Neural cell (in vitro differentiated cells): ENCODE measurements around the gene PLCZ1. TPM values are rescaled to one million over a fixed set of nuclear protein-coding genes. Genes with fewer than 3 reads are reported as not detected.

Source experiments
- H2AFZ ChIP-seq: fragments of 200-600, 300-800 bp; sonication (generic), shearing (Covaris generic); 2 replicates; pipeline ENCODE4 v1.6.0; 2014; ENCODE audit warnings: low read depth, mild to moderate bottlenecking, antibody characterized with exemption, low read length, moderate library complexity
- H3F3A ChIP-seq: fragments of 200-600 bp; shearing (Covaris generic); 2 replicates; pipeline ENCODE4 v1.6.1; 2016; ENCODE audit warnings: mild to moderate bottlenecking, moderate library complexity, mixed read lengths, antibody characterized with exemption, low read length; ENCODE audit not compliant: insufficient read depth, poor library complexity, severe bottlenecking
- H3K27ac ChIP-seq: fragments of 200-600, 300-800 bp; sonication (generic), shearing (Covaris generic); 2 replicates; pipeline ENCODE4 v1.5.1; 2014; ENCODE audit warnings: mild to moderate bottlenecking, low read length, moderate library complexity
- H3K27me3 ChIP-seq: fragments of 300-800, 200-600 bp; sonication (generic), shearing (Covaris generic); 2 replicates; pipeline ENCODE4 v1.6.0; 2014; ENCODE audit warnings: mild to moderate bottlenecking, low read depth, low read length, moderate library complexity; ENCODE audit not compliant: insufficient read depth
- H3K36me3 ChIP-seq: fragments of 300-800, 200-600 bp; sonication (generic), shearing (Covaris generic); 2 replicates; pipeline ENCODE4 v1.5.1; 2014; ENCODE audit warnings: mild to moderate bottlenecking, antibody characterized with exemption, low read length, moderate library complexity; ENCODE audit not compliant: insufficient read depth
- H3K4me2 ChIP-seq: fragments of 300-800, 200-600 bp; sonication (generic), shearing (Covaris generic); 2 replicates; pipeline ENCODE4 v1.6.0; 2014; ENCODE audit warnings: mild to moderate bottlenecking, low read length
- H3K4me3 ChIP-seq: fragments of 300-800, 200-600 bp; sonication (generic), shearing (Covaris generic); 2 replicates; pipeline ENCODE4 v1.5.1; 2014; ENCODE audit warnings: mild to moderate bottlenecking, low read length, moderate library complexity
- H3K79me2 ChIP-seq: fragments of 200-600 bp; shearing (Covaris generic); replicated peaks from 2 replicates; pipeline ENCODE4 v1.6.0; 2014; ENCODE audit warnings: mild to moderate bottlenecking, low read length, moderate library complexity; ENCODE audit not compliant: insufficient read depth
- H3K9ac ChIP-seq: fragments of 300-800, 200-600 bp; sonication (generic), shearing (Covaris generic); 2 replicates; pipeline ENCODE4 v1.6.1; 2016; ENCODE audit warnings: mild to moderate bottlenecking, low read length, mixed read lengths
- H3K9me2 ChIP-seq: fragments of 200-600 bp; shearing (Covaris generic); 2 replicates; pipeline ENCODE4 v1.6.1; 2016; ENCODE audit warnings: mild to moderate bottlenecking, low read length, mixed read lengths; ENCODE audit not compliant: insufficient read depth
- H3K9me3 ChIP-seq: fragments of 200-600, 300-800 bp; sonication (generic), shearing (Covaris generic); 2 replicates; pipeline ENCODE4 v1.6.1; 2016; ENCODE audit warnings: mild to moderate bottlenecking, mixed run types, low read length, moderate library complexity, mixed read lengths
- H4K20me1 ChIP-seq: fragments of 200-600 bp; shearing (Covaris generic); 2 replicates; pipeline ENCODE4 v1.6.1; 2016; ENCODE audit warnings: mild to moderate bottlenecking, mixed run types; ENCODE audit not compliant: insufficient read depth
- CTCF ChIP-seq: fragments of 450-650 bp; IDR thresholded peaks from 2 replicates; pipeline ENCODE4 v1.5.1; 2014; ENCODE audit warnings: antibody characterized with exemption, mild to moderate bottlenecking, moderate library complexity; ENCODE audit not compliant: poor library complexity, severe bottlenecking
- EP300 ChIP-seq: fragments of 450-650 bp; conservative IDR thresholded peaks from 2 replicates; pipeline ENCODE4 v1.6.1; 2014; ENCODE audit warnings: antibody characterized with exemption, mild to moderate bottlenecking, moderate library complexity; ENCODE audit not compliant: poor library complexity, severe bottlenecking
- EZH2 ChIP-seq: fragments of 200-600, 300-800 bp; shearing (Covaris generic), sonication (generic); IDR thresholded peaks from 2 replicates; pipeline ENCODE4 v1.6.1; 2014; ENCODE audit warnings: antibody characterized with exemption, low read length, borderline replicate concordance, mild to moderate bottlenecking; ENCODE audit not compliant: insufficient read depth, poor library complexity, severe bottlenecking
- MXI1 ChIP-seq: fragments of 450-650 bp; conservative IDR thresholded peaks from 2 replicates; pipeline ENCODE4 v1.6.1; 2014; ENCODE audit warnings: antibody characterized with exemption, mild to moderate bottlenecking; ENCODE audit not compliant: poor library complexity, severe bottlenecking
- POLR2AphosphoS5 ChIP-seq: IDR thresholded peaks from 2 replicates; pipeline ENCODE4 v1.6.1; 2012
- RAD21 ChIP-seq: fragments of 450-650 bp; conservative IDR thresholded peaks from 2 replicates; pipeline ENCODE4 v1.6.1; 2014; ENCODE audit warnings: antibody characterized with exemption, mild to moderate bottlenecking, moderate library complexity
- REST ChIP-seq: IDR thresholded peaks from 2 replicates; pipeline ENCODE4 v1.6.1; 2012; ENCODE audit warnings: borderline replicate concordance
- SMC3 ChIP-seq: fragments of 450-650 bp; conservative IDR thresholded peaks from 2 replicates; pipeline ENCODE4 v1.6.1; 2014; ENCODE audit warnings: antibody characterized with exemption, mild to moderate bottlenecking, moderate library complexity; ENCODE audit not compliant: poor library complexity
- TAF1 ChIP-seq: IDR thresholded peaks from 2 replicates; pipeline ENCODE4 v1.6.1; 2012; ENCODE audit warnings: low read depth
- polyA plus RNA-seq: library from polyadenylated mRNA; depleted of rRNA; stranded (reverse); fragments of >200 nt; gene quantifications from 2 replicates; pipeline ENCODE4 v1.2.3, GENCODE V29; 2014

PLCZ1 gene
- polyA plus RNA-seq, 1 donor from 2014 or later: not detected

GRCh38 chr12:18716236-18716635 lies 21.6 kb downstream of the PLCZ1 start:
- no peak overlapping the region for H3K4me3 ChIP-seq
- no peak overlapping the region for H2AFZ ChIP-seq
- H3K27ac ChIP-seq: no peak overlapping the region
- TF ChIP-seq EZH2 (no peak), EP300 (no peak), POLR2AphosphoS5 (no peak), TAF1 (no peak), REST (no peak), CTCF (no peak), RAD21 (no peak), SMC3 (no peak), MXI1 (no peak)
- no peak overlapping the region for H3K4me2 ChIP-seq
- no peaks in the 10 kb centered on the region for H3F3A ChIP-seq
- no peaks in the 10 kb centered on the region for H4K20me1 ChIP-seq
- no peaks in the 10 kb centered on the region for H3K36me3 ChIP-seq
- H3K9me3 ChIP-seq: no peaks in the 10 kb centered on the region
- no peaks in the 10 kb centered on the region for H3K79me2 ChIP-seq
- no peaks in the 10 kb centered on the region for H3K27me3 ChIP-seq
- H3K9ac ChIP-seq: no peak overlapping the region
- no peaks in the 10 kb centered on the region for H3K9me2 ChIP-seq

- no peaks in the 10 kb centered on the region for H3K9me2 ChIP-seq
- no peak overlapping the region for H3K27ac ChIP-seq
- H3K9me3 ChIP-seq: peaks cover 6% of the 10 kb centered on the region
- H4K20me1 ChIP-seq: no peaks in the 10 kb centered on the region
- H3K79me2 ChIP-seq: no peaks in the 10 kb centered on the region
- H3K9ac ChIP-seq: no peak overlapping the region
- no peak overlapping the region for H3K4me3 ChIP-seq
- TF ChIP-seq RAD21: no peak
- H3F3A ChIP-seq: no peaks in the 10 kb centered on the region
- H2AFZ ChIP-seq: no peak overlapping the region
- H3K27me3 ChIP-seq: no peaks in the 10 kb centered on the region
- H3K4me2 ChIP-seq: no peak overlapping the region
- H3K36me3 ChIP-seq: no peaks in the 10 kb centered on the region
These were observed 31.0 kb downstream of the PLCZ1 start for GRCh38 chr12:18706798-18707197.

- H2AFZ ChIP-seq: no peak overlapping the region
- no peak overlapping the region for H3K9ac ChIP-seq
- H3K79me2 ChIP-seq: no peaks in the 10 kb centered on the region
- no peaks in the 10 kb centered on the region for H3K9me2 ChIP-seq
- H3F3A ChIP-seq: no peaks in the 10 kb centered on the region
- no peak overlapping the region for H3K4me3 ChIP-seq
- H3K36me3 ChIP-seq: no peaks in the 10 kb centered on the region
- no peak overlapping the region for H3K27ac ChIP-seq
- H3K27me3 ChIP-seq: no peaks in the 10 kb centered on the region
- H3K4me2 ChIP-seq: no peak overlapping the region
- H4K20me1 ChIP-seq: no peaks in the 10 kb centered on the region
- H3K9me3 ChIP-seq: peaks cover 6% of the 10 kb centered on the region
- no peak for TF ChIP-seq SMC3
- no peak for TF ChIP-seq EP300
- no peak for TF ChIP-seq REST
- TF ChIP-seq TAF1: no peak
- TF ChIP-seq CTCF: no peak
- no peak for TF ChIP-seq RAD21
- no peak for TF ChIP-seq EZH2
- no peak for TF ChIP-seq POLR2AphosphoS5
- no peak for TF ChIP-seq MXI1
These were observed 33.9 kb downstream of the PLCZ1 start for GRCh38 chr12:18703911-18704310.
